Progenitor cell of endocrine pancreas (in vitro differentiated cells): ENCODE measurements around the gene KMT2D. TPM values are rescaled to one million over a fixed set of nuclear protein-coding genes. Genes with fewer than 3 reads are reported as not detected.

Source experiments
- DNase-seq: peaks from one replicate; pipeline ENCODE4 v3.0.0; 2021; ENCODE audit warnings: low spot score; ENCODE audit not compliant: unreplicated experiment
- H3K27ac Mint-ChIP-seq: 2 replicates; pipeline ENCODE4 v1.8.0; 2021; ENCODE audit warnings: mild to moderate bottlenecking, moderate library complexity, mixed read lengths
- H3K27me3 Mint-ChIP-seq: 2 replicates; pipeline ENCODE4 v1.8.0; 2021; ENCODE audit warnings: mixed read lengths
- H3K36me3 Mint-ChIP-seq: 2 replicates; pipeline ENCODE4 v1.8.0; 2022; ENCODE audit warnings: mixed read lengths; ENCODE audit not compliant: insufficient read depth
- H3K4me1 Mint-ChIP-seq: 2 replicates; pipeline ENCODE4 v1.8.0; 2021; ENCODE audit warnings: low read depth, mixed read lengths
- H3K4me3 Mint-ChIP-seq: 2 replicates; pipeline ENCODE4 v1.8.0; 2021; ENCODE audit warnings: low read depth, mild to moderate bottlenecking, moderate library complexity, mixed read lengths
- H3K9me3 Mint-ChIP-seq: 2 replicates; pipeline ENCODE4 v1.8.0; 2021; ENCODE audit warnings: low read depth, mixed read lengths
- CTCF ChIP-seq: fragments of 200-600 bp; sonication (generic); IDR thresholded peaks from one replicate; pipeline ENCODE4 v1.5.0; 2021; ENCODE audit warnings: antibody characterized with exemption, mild to moderate bottlenecking; ENCODE audit not compliant: unreplicated experiment
- total RNA-seq: library from RNA; stranded (reverse); gene quantifications from 2 replicates; pipeline ENCODE4 v1.2.1, GENCODE V29; 2021

The KMT2D gene
- total RNA-seq, 1 donor from 2014 or later, result 132 TPM

GRCh38 chr12:49038291-49038955, 22.2 kb downstream of the KMT2D start:
- no peak for DNase-seq
- H3K27ac Mint-ChIP-seq, result no peak overlapping the region
- no peaks in the 10 kb centered on the region for H3K4me1 Mint-ChIP-seq
- H3K9me3 Mint-ChIP-seq, result no peaks in the 10 kb centered on the region
- peaks cover 11% of the 10 kb centered on the region for H3K36me3 Mint-ChIP-seq
- no peak for TF ChIP-seq CTCF
- no peak overlapping the region for H3K4me3 Mint-ChIP-seq
- no peaks in the 10 kb centered on the region for H3K27me3 Mint-ChIP-seq

- Mint-ChIP-seq H3K36me3 (peaks cover 12% of the 10 kb centered on the region), H3K27me3 (no peaks in the 10 kb centered on the region), H3K4me1 (no peaks in the 10 kb centered on the region), H3K9me3 (no peaks in the 10 kb centered on the region), H3K27ac (no peak overlapping the region), H3K4me3 (no peak overlapping the region)
- DNase-seq, result no peak
- no peak for TF ChIP-seq CTCF
Measured at GRCh38 chr12:49037947-49038237, 22.7 kb downstream of the KMT2D start.

GRCh38 chr12:49037111-49037946, 23.3 kb downstream of the KMT2D start:
- no peaks in the 10 kb centered on the region for H3K4me1 Mint-ChIP-seq
- peaks cover 11% of the 10 kb centered on the region for H3K36me3 Mint-ChIP-seq

DNA sequence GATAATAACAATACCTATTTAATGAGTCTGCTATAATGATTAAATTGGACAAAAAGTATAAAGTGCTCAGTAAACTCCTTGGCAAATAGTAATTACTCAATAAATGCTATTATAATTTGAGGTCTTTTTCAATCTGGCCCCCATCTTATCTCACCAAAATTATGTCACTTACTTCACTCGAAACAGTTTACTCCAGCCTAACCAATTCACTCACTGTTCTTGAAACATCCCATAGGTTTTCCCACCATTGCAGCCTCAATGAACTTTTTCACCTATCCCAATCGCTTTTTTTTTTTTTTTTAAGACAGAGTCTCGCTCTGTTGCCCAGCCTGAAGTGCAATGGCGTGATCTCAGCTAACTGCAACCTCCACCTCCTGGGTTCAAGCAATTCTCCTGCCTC, 24.6 kb downstream of the KMT2D start:
- TF ChIP-seq CTCF, result no peak
- H3K36me3 Mint-ChIP-seq, result peaks cover 11% of the 10 kb centered on the region
- H3K27ac Mint-ChIP-seq, result no peak overlapping the region
- H3K4me3 Mint-ChIP-seq, result no peak overlapping the region
- no peaks in the 10 kb centered on the region for H3K9me3 Mint-ChIP-seq
- no peaks in the 10 kb centered on the region for H3K4me1 Mint-ChIP-seq
- DNase-seq, result no peak
- H3K27me3 Mint-ChIP-seq, result no peaks in the 10 kb centered on the region

More at GRCh38 chr12:49037111-49037946, 23.3 kb downstream of the KMT2D start:
- no peaks in the 10 kb centered on the region for H3K27me3 Mint-ChIP-seq
- H3K27ac Mint-ChIP-seq, result no peak overlapping the region
- DNase-seq, result no peak
- no peaks in the 10 kb centered on the region for H3K9me3 Mint-ChIP-seq
- no peak overlapping the region for H3K4me3 Mint-ChIP-seq
- TF ChIP-seq CTCF, result no peak

DNA sequence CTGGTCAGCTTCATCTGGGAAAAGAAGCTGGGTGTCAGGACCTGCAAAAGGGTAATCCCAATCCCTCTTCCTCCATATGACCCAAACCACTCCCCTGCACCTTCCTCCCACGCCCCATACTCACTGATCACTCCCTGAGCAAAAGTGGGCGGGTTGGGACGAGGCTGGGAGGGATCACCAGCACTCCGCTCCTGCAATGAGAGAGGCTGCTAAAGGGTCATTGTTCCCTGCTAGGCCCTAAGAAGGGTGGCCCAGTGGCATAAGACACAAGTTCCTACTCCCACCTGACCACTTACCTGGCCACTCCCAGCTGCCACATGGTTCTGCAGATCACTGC, 26.3 kb downstream of the KMT2D start:
- no peak for DNase-seq
- Mint-ChIP-seq H3K36me3 (peaks cover 11% of the 10 kb centered on the region), H3K9me3 (no peaks in the 10 kb centered on the region), H3K27ac (no peak overlapping the region), H3K27me3 (no peaks in the 10 kb centered on the region), H3K4me3 (no peak overlapping the region), H3K4me1 (no peaks in the 10 kb centered on the region)
- TF ChIP-seq CTCF, result no peak
